IMR-90 (cell line): ENCODE results near the gene AGBL5. TPM values are rescaled to one million over a fixed set of nuclear protein-coding genes. Genes with fewer than 3 reads are reported as not detected.

ENCODE experiments used
- ATAC-seq: fragments of 200-7000 bp; cut with Tn5 transposase; 2 replicates; pipeline ENCODE4 v1.9.1; 2020; ENCODE audit warnings: low read depth, mild to moderate bottlenecking, moderate library complexity
- BruUV-seq: library from RNA; stranded (reverse); fragments of 400-500 nt; replicated peaks from 2 replicates; lab custom pipeline; 2021; lab: Mats Ljungman, UMichigan
- CTCF ChIA-PET: fragments of 300-600 bp; formaldehyde crosslinking; extraction: SDS; loops from one replicate; lab custom pipeline; 2021; ENCODE audit warnings: antibody characterized with exemption; lab: Yijun Ruan, JAX
- POLR2A ChIA-PET: fragments of 300-600 bp; sonication (Branson Sonifier 250); formaldehyde crosslinking; loops from one replicate; lab custom pipeline; 2022; ENCODE audit warnings: antibody characterized with exemption; ENCODE audit not compliant: unreplicated experiment; lab: Charles Lee
- DNase-seq: peaks from one replicate; pipeline ENCODE4 v3.0.0; 2013
- H2AFZ ChIP-seq: replicated peaks from 2 replicates; pipeline ENCODE3; 2013; ENCODE audit warnings: low read length, mild to moderate bottlenecking; ENCODE audit not compliant: poor library complexity
- H2AK5ac ChIP-seq: 2 replicates; pipeline ENCODE4 v1.6.1; 2013; ENCODE audit warnings: low read depth, low read length, inconsistent platforms
- H2AK9ac ChIP-seq: replicated peaks from 2 replicates; pipeline ENCODE3; 2013; ENCODE audit warnings: mild to moderate bottlenecking, low read depth, low read length, moderate library complexity; ENCODE audit not compliant: poor library complexity
- H2BK120ac ChIP-seq: 2 replicates; pipeline ENCODE4 v1.6.1; 2013; ENCODE audit warnings: low read depth, low read length, inconsistent platforms
- H2BK15ac ChIP-seq: 3 replicates; pipeline ENCODE4 v1.6.1; 2013; ENCODE audit warnings: low read depth, low read length, inconsistent platforms
- H2BK20ac ChIP-seq: 2 replicates; pipeline ENCODE4 v1.6.1; 2013; ENCODE audit warnings: low read depth, mild to moderate bottlenecking, inconsistent platforms, low read length, moderate library complexity
- H2BK5ac ChIP-seq: 2 replicates; pipeline ENCODE4 v1.6.1; 2013; ENCODE audit warnings: mild to moderate bottlenecking, low read depth, low read length, inconsistent platforms; ENCODE audit not compliant: poor library complexity, severe bottlenecking
- H3K14ac ChIP-seq: replicated peaks from 2 replicates; pipeline ENCODE4 v1.6.1; 2013; ENCODE audit warnings: low read depth, low read length, inconsistent platforms
- H3K18ac ChIP-seq: 2 replicates; pipeline ENCODE4 v1.6.1; 2013; ENCODE audit warnings: low read depth, low read length, control low read depth
- H3K23ac ChIP-seq: 2 replicates; pipeline ENCODE4 v1.6.1; 2013; ENCODE audit warnings: low read depth, low read length, inconsistent platforms
- H3K27ac ChIP-seq: 2 replicates; pipeline ENCODE4 v1.5.1; 2013; ENCODE audit warnings: mild to moderate bottlenecking, control low read depth, low read length; ENCODE audit not compliant: insufficient read depth
- H3K27me3 ChIP-seq: 2 replicates; pipeline ENCODE4 v1.6.1; 2013; ENCODE audit warnings: low read length; ENCODE audit not compliant: control insufficient read depth, insufficient read depth
- H3K36me3 ChIP-seq: 2 replicates; pipeline ENCODE4 v1.6.1; 2013; ENCODE audit warnings: low read length, mixed read lengths; ENCODE audit not compliant: control insufficient read depth, insufficient read depth
- H3K4ac ChIP-seq: 2 replicates; pipeline ENCODE4 v1.6.1; 2013; ENCODE audit warnings: low read depth, low read length, inconsistent platforms
- H3K4me1 ChIP-seq: 2 replicates; pipeline ENCODE4 v1.6.1; 2013; ENCODE audit warnings: low read length, mixed read lengths; ENCODE audit not compliant: control insufficient read depth, insufficient read depth
- H3K4me2 ChIP-seq: 2 replicates; pipeline ENCODE4 v1.6.1; 2013; ENCODE audit warnings: low read depth, mild to moderate bottlenecking, control low read depth, low read length, moderate library complexity
- H3K4me3 ChIP-seq: 2 replicates; pipeline ENCODE4 v1.5.1; 2013; ENCODE audit warnings: low read depth, mild to moderate bottlenecking, control low read depth, low read length, moderate library complexity; ENCODE audit not compliant: insufficient read depth
- H3K56ac ChIP-seq: 2 replicates; pipeline ENCODE4 v1.6.1; 2013; ENCODE audit warnings: low read length, inconsistent platforms; ENCODE audit not compliant: insufficient read depth; ENCODE audit errors: extremely low read depth
- H3K79me1 ChIP-seq, 2 experiments: 2 replicates each; pipeline ENCODE4 v1.6.1; 2013; ENCODE audit warnings: low read length in 2 of 2, inconsistent platforms in 1 of 2, low read depth in 1 of 2
- H3K9ac ChIP-seq: 2 replicates; pipeline ENCODE4 v1.6.1; 2013; ENCODE audit warnings: low read depth, low read length, control low read depth
- H3K9me1 ChIP-seq: 2 replicates; pipeline ENCODE4 v1.6.1; 2013; ENCODE audit warnings: low read length, inconsistent platforms; ENCODE audit not compliant: insufficient read depth
- H3K9me3 ChIP-seq: 2 replicates; pipeline ENCODE4 v1.6.1; 2013; ENCODE audit warnings: low read length; ENCODE audit not compliant: control insufficient read depth, insufficient read depth
- H4K20me1 ChIP-seq: 2 replicates; pipeline ENCODE4 v1.6.1; 2013; ENCODE audit warnings: low read length, inconsistent platforms; ENCODE audit not compliant: insufficient read depth
- H4K5ac ChIP-seq: 2 replicates; pipeline ENCODE4 v1.6.1; 2013; ENCODE audit warnings: mild to moderate bottlenecking, low read depth, low read length, control low read depth
- H4K8ac ChIP-seq, 2 experiments: 2 replicates each; pipeline ENCODE4 v1.6.1; 2013; ENCODE audit warnings: low read depth in 2 of 2, low read length in 2 of 2, control low read depth in 1 of 2, inconsistent platforms in 1 of 2
- H4K91ac ChIP-seq: 2 replicates; pipeline ENCODE4 v1.6.1; 2013; ENCODE audit warnings: low read depth, low read length, inconsistent platforms; ENCODE audit not compliant: insufficient read depth
- ELK1 ChIP-seq: fragments of 150-350 bp; IDR thresholded peaks from 2 replicates; pipeline ENCODE4 v1.6.1; 2016; ENCODE audit warnings: low read depth, mild to moderate bottlenecking, low read length, moderate library complexity, borderline replicate concordance
- FOS ChIP-seq: fragments of 150-350 bp; IDR thresholded peaks from 2 replicates; pipeline ENCODE4 v1.6.1; 2016; ENCODE audit warnings: low read depth, low read length
- NFE2L2 ChIP-seq: fragments of 150-350 bp; IDR thresholded peaks from 2 replicates; pipeline ENCODE4 v1.6.1; 2016; ENCODE audit warnings: low read depth, mild to moderate bottlenecking, low read length
- RFX5 ChIP-seq: IDR thresholded peaks from 2 replicates; pipeline ENCODE4 v1.8.0; 2012; ENCODE audit warnings: low read depth, mild to moderate bottlenecking, low read length, moderate library complexity
- SMC3 ChIP-seq: fragments of 150-350 bp; IDR thresholded peaks from 2 replicates; pipeline ENCODE4 v1.6.1; 2016; ENCODE audit warnings: low read depth, mild to moderate bottlenecking, antibody characterized with exemption, low read length, moderate library complexity
- whole genome bisulfite sequencing, 2 experiments: methylation state at CpG; one replicate each; pipeline versions ENCODE4 v1.1.5 to v1.1.7; 2013; ENCODE audit warnings: missing lambda C conversion rate in 2 of 2; ENCODE audit not compliant: insufficient read length in 1 of 2; ENCODE audit errors: extremely low coverage in 2 of 2; 5-methylcytosine and 5-hydroxymethylcytosine counted together
- dilution Hi-C: fragments of 300-500 bp; cut with HindIII; formaldehyde crosslinking; loops from one replicate; pipeline ENCODE4 v1.14.3; 2018; ENCODE audit warnings: low sequenced_read_pairs; ENCODE audit not compliant: unreplicated experiment
- in situ Hi-C: fragments of 300-500 bp; cut with MboI; formaldehyde crosslinking; loops from 3 replicates; pipeline ENCODE4 v1.14.3; 2019; ENCODE audit warnings: low sequenced_read_pairs, inconsistent platforms, mixed read lengths
- intact Hi-C: fragments of 100-400 bp; cut with micrococcal nuclease; formaldehyde crosslinking; loops from 2 replicates; pipeline ENCODE4 v1.10.0; 2022
- polyA plus RNA-seq, 3 experiments: library from polyadenylated mRNA; depleted of rRNA; stranded (reverse); fragments of >200 nt; gene quantifications; 2 replicates each; pipeline ENCODE4 v1.2.3, GENCODE V29; 2012; ENCODE audit warnings: low replicate concordance in 1 of 3
- total RNA-seq: library from RNA; depleted of rRNA; stranded (reverse); fragments of >200 nt; gene quantifications from 2 replicates; pipeline ENCODE4 v1.2.3, GENCODE V29; 2012

Gene AGBL5
- total and polyA plus RNA-seq, 2 of the 4 experiments (the other 2 are of a cell fraction) = 19.0 to 26.2 TPM

- no peak overlapping the region for H2AK9ac ChIP-seq
- H3K14ac ChIP-seq = no peak overlapping the region
- no peak overlapping the region for H3K56ac ChIP-seq
- no peaks in the 10 kb centered on the region for H3K27me3 ChIP-seq
- H3K36me3 ChIP-seq = peaks cover 41% of the 10 kb centered on the region
- H3K9ac ChIP-seq = no peak overlapping the region
- no peak overlapping the region for H4K91ac ChIP-seq
- no peak overlapping the region for H3K4me2 ChIP-seq
- POLR2A ChIA-PET = no interaction called here
- CTCF ChIA-PET = no interaction called here
- no peak overlapping the region for H3K23ac ChIP-seq
- in situ Hi-C loops = no loop called here
- no peak overlapping the region for H2BK15ac ChIP-seq
- H3K18ac ChIP-seq = no peak overlapping the region
- no peak overlapping the region for H4K5ac ChIP-seq
- H2BK20ac ChIP-seq = no peak overlapping the region
- no peak for ATAC-seq
- no peak for DNase-seq
- dilution Hi-C loops = no loop called here
- no peak overlapping the region for H3K4ac ChIP-seq
- peaks cover 12% of the 10 kb centered on the region for H3K9me1 ChIP-seq
- H3K9me3 ChIP-seq = no peaks in the 10 kb centered on the region
- H2AFZ ChIP-seq = no peak overlapping the region
- no peak overlapping the region for H2AK5ac ChIP-seq
- H4K20me1 ChIP-seq = no peaks in the 10 kb centered on the region; the same call in none of the 2 replicates
- H3K79me1 ChIP-seq = peaks cover 0 to 28% of the 10 kb centered on the region in 2 experiments; a peak in 2 of 4 replicates
- H4K8ac ChIP-seq = no peak overlapping the region
- no peak overlapping the region for H3K27ac ChIP-seq
- intact Hi-C loops = no loop called here
- no peak overlapping the region for H2BK5ac ChIP-seq
- BruUV-seq = no TSS peak
- no CpG with 5 or more reads among the region's 6 CpGs for WGBS, 2 experiments
- TF ChIP-seq FOS (no peak), RFX5 (no peak), SMC3 (no peak), ELK1 (no peak), NFE2L2 (no peak)
- H2BK120ac ChIP-seq = no peak overlapping the region
- H3K4me1 ChIP-seq = peaks cover 2% of the 10 kb centered on the region; the same call in 1 of the 2 replicates
- no peak overlapping the region for H3K4me3 ChIP-seq
Observed at GRCh38 chr2:27057184-27057583, 5.7 kb downstream of the AGBL5 start.
